ENCODE measurements around the gene SRRM4. TPM values are rescaled to one million over a fixed set of nuclear protein-coding genes. Genes with fewer than 3 reads are reported as not detected.

SRRM4 gene
- polyA plus RNA-seq, 1 donor from 2014 or later = 9.9 TPM

- no peaks in the 10 kb centered on the region for H3K36me3 ChIP-seq (ENCODE audit: insufficient read depth, low read length)
- no peaks in the 10 kb centered on the region for H3F3A ChIP-seq (ENCODE audit: insufficient read depth, low read length, poor library complexity, severe bottlenecking)
- H3K9me2 ChIP-seq (ENCODE audit: insufficient read depth, low read length) = no peaks in the 10 kb centered on the region
- H3K4me3 ChIP-seq (ENCODE audit: low read length) = no peak overlapping the region
- no peaks in the 10 kb centered on the region for H4K20me1 ChIP-seq (ENCODE audit: insufficient read depth)
- no peak overlapping the region for H3K9ac ChIP-seq (ENCODE audit: low read length)
- H3K27me3 ChIP-seq (ENCODE audit: insufficient read depth, low read depth, low read length) = no peaks in the 10 kb centered on the region
- peaks cover 8% of the 10 kb centered on the region for H3K79me2 ChIP-seq (replicated peaks; ENCODE audit: insufficient read depth, low read length)
- H3K27ac ChIP-seq (ENCODE audit: low read length) = no peak overlapping the region
- no peak overlapping the region for H3K4me2 ChIP-seq (ENCODE audit: low read length)
- H2AFZ ChIP-seq (ENCODE audit: low read depth, low read length) = no peak overlapping the region
- no peaks in the 10 kb centered on the region for H3K9me3 ChIP-seq (ENCODE audit: low read length)
- TF ChIP-seq, protein P1, sequence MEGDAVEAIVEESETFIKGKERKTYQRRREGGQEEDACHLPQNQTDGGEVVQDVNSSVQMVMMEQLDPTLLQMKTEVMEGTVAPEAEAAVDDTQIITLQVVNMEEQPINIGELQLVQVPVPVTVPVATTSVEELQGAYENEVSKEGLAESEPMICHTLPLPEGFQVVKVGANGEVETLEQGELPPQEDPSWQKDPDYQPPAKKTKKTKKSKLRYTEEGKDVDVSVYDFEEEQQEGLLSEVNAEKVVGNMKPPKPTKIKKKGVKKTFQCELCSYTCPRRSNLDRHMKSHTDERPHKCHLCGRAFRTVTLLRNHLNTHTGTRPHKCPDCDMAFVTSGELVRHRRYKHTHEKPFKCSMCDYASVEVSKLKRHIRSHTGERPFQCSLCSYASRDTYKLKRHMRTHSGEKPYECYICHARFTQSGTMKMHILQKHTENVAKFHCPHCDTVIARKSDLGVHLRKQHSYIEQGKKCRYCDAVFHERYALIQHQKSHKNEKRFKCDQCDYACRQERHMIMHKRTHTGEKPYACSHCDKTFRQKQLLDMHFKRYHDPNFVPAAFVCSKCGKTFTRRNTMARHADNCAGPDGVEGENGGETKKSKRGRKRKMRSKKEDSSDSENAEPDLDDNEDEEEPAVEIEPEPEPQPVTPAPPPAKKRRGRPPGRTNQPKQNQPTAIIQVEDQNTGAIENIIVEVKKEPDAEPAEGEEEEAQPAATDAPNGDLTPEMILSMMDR (IDR thresholded peaks at IDR 0.05; ENCODE audit: poor library complexity, severe bottlenecking) = no peak
- TF ChIP-seq REST (IDR thresholded peaks at IDR 0.05; ENCODE audit: borderline replicate concordance) = no peak
These were observed 98.2 kb downstream of the SRRM4 start for GRCh38 chr12:119079530-119079929.

DNA sequence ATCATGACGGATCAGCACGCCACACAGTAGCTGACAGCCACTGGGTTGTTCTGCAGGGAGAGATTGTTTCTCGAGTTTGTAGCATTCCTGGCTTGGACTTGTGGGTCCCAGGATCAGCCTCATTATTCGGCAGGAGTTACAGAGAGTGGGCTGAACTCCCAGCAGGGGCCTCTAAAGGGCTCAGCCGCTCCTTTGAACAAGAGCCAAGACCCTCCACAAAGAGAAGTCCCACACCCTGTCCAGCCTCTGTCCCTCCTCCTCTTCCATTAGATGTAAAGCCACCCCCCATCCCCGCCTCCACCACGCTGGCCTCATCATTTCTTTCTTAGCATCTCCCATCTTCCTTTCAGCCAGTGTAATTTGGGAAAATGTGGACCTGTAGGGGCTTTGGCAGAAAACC is 100.7 kb downstream of the SRRM4 start:
- H3K4me2 ChIP-seq (ENCODE audit: low read length) = no peak overlapping the region
- no peak overlapping the region for H2AFZ ChIP-seq (ENCODE audit: low read depth, low read length)
- H3K9me3 ChIP-seq (ENCODE audit: low read length) = no peaks in the 10 kb centered on the region
- peaks cover 8% of the 10 kb centered on the region for H3K79me2 ChIP-seq (replicated peaks; ENCODE audit: insufficient read depth, low read length)
- no peaks in the 10 kb centered on the region for H4K20me1 ChIP-seq (ENCODE audit: insufficient read depth)
- TF ChIP-seq REST (IDR thresholded peaks at IDR 0.05; ENCODE audit: borderline replicate concordance) (no peak), SMC3 (conservative IDR thresholded peaks at IDR 0.05; ENCODE audit: poor library complexity) (no peak), EP300 (conservative IDR thresholded peaks at IDR 0.05; ENCODE audit: poor library complexity, severe bottlenecking) (no peak), MXI1 (conservative IDR thresholded peaks at IDR 0.05; ENCODE audit: poor library complexity, severe bottlenecking) (no peak), RAD21 (conservative IDR thresholded peaks at IDR 0.05) (no peak), POLR2AphosphoS5 (IDR thresholded peaks at IDR 0.05) (no peak), EZH2 (IDR thresholded peaks at IDR 0.05; ENCODE audit: borderline replicate concordance, insufficient read depth, low read length, poor library complexity, severe bottlenecking) (no peak), TAF1 (IDR thresholded peaks at IDR 0.05; ENCODE audit: low read depth) (no peak)
- TF ChIP-seq, protein P1 (IDR thresholded peaks at IDR 0.05; ENCODE audit: poor library complexity, severe bottlenecking) = no peak
- no peak overlapping the region for H3K4me3 ChIP-seq (ENCODE audit: low read length)
- H3K27me3 ChIP-seq (ENCODE audit: insufficient read depth, low read depth, low read length) = no peaks in the 10 kb centered on the region
- H3K27ac ChIP-seq (ENCODE audit: low read length) = no peak overlapping the region
- no peaks in the 10 kb centered on the region for H3F3A ChIP-seq (ENCODE audit: insufficient read depth, low read length, poor library complexity, severe bottlenecking)
- H3K9ac ChIP-seq (ENCODE audit: low read length) = no peak overlapping the region
- no peaks in the 10 kb centered on the region for H3K9me2 ChIP-seq (ENCODE audit: insufficient read depth, low read length)
- no peaks in the 10 kb centered on the region for H3K36me3 ChIP-seq (ENCODE audit: insufficient read depth, low read length)
